Calu3 (cell line): ENCODE results near the gene SEC23A. TPM values are rescaled to one million over a fixed set of nuclear protein-coding genes. Genes with fewer than 3 reads are reported as not detected.

Source experiments
- BruUV-seq: library from RNA; stranded (reverse); fragments of 400-500 nt; replicated peaks from 2 replicates; lab custom pipeline; 2021; lab: Mats Ljungman, UMichigan
- CTCF ChIA-PET: fragments of 300-600 bp; sonication (Branson Sonifier 250); formaldehyde crosslinking; loops from one replicate; lab custom pipeline; 2022; ENCODE audit warnings: antibody characterized with exemption; lab: Charles Lee
- DNase-seq: peaks from one replicate; pipeline ENCODE4 v3.0.0; 2022
- H3K27ac Mint-ChIP-seq: one replicate; pipeline ENCODE4 v1.8.0; 2022; ENCODE audit warnings: mixed read lengths; ENCODE audit not compliant: unreplicated experiment
- H3K27me3 Mint-ChIP-seq: one replicate; pipeline ENCODE4 v1.8.0; 2022; ENCODE audit warnings: mixed read lengths; ENCODE audit not compliant: unreplicated experiment
- H3K36me3 Mint-ChIP-seq: one replicate; pipeline ENCODE4 v1.8.0; 2022; ENCODE audit warnings: mild to moderate bottlenecking, moderate library complexity, mixed read lengths; ENCODE audit not compliant: insufficient read depth, unreplicated experiment
- H3K4me1 Mint-ChIP-seq: one replicate; pipeline ENCODE4 v1.8.0; 2022; ENCODE audit warnings: mild to moderate bottlenecking, low read depth, mixed read lengths; ENCODE audit not compliant: unreplicated experiment
- H3K4me3 Mint-ChIP-seq: one replicate; pipeline ENCODE4 v1.8.0; 2022; ENCODE audit warnings: mild to moderate bottlenecking, low read depth, moderate library complexity, mixed read lengths; ENCODE audit not compliant: unreplicated experiment
- H3K9me3 Mint-ChIP-seq: one replicate; pipeline ENCODE4 v1.8.0; 2022; ENCODE audit warnings: low read depth, mixed read lengths; ENCODE audit not compliant: unreplicated experiment
- CTCF ChIP-seq: fragments of 200-600 bp; IDR thresholded peaks from one replicate; pipeline ENCODE4 v1.8.0; 2022; ENCODE audit warnings: antibody characterized with exemption; ENCODE audit not compliant: unreplicated experiment
- intact Hi-C: fragments of 100-400 bp; cut with micrococcal nuclease; formaldehyde crosslinking; loops from one replicate; pipeline ENCODE4 v1.10.0; 2022; ENCODE audit not compliant: unreplicated experiment
- total RNA-seq: library from RNA; stranded (reverse); gene quantifications from 2 replicates; pipeline ENCODE4 v1.2.3, GENCODE V29; 2022

The SEC23A gene
- total RNA-seq, 1 experiment from 2014 or later: 48.0 TPM

- TF ChIP-seq CTCF: no peak
- no peak for DNase-seq
- Mint-ChIP-seq H3K4me1 (no peaks in the 10 kb centered on the region), H3K27me3 (no peaks in the 10 kb centered on the region), H3K36me3 (peaks cover 5% of the 10 kb centered on the region), H3K4me3 (no peak overlapping the region), H3K9me3 (no peaks in the 10 kb centered on the region), H3K27ac (no peak overlapping the region)
- BruUV-seq: no TSS peak
- intact Hi-C loops: no loop called here
- CTCF ChIA-PET: no interaction called here
Measured at GRCh38 chr14:39040529-39040928, 62.5 kb downstream of the SEC23A start.

GRCh38 chr14:39038542-39038941 lies 64.5 kb downstream of the SEC23A start:
- CTCF ChIA-PET: no interaction called here
- DNase-seq: no peak
- BruUV-seq: no TSS peak
- no peaks in the 10 kb centered on the region for H3K4me1 Mint-ChIP-seq
- intact Hi-C loops: no loop called here
- no peaks in the 10 kb centered on the region for H3K9me3 Mint-ChIP-seq
- no peak overlapping the region for H3K27ac Mint-ChIP-seq
- no peaks in the 10 kb centered on the region for H3K27me3 Mint-ChIP-seq
- peaks cover 1% of the 10 kb centered on the region for H3K36me3 Mint-ChIP-seq
- TF ChIP-seq CTCF: no peak
- H3K4me3 Mint-ChIP-seq: no peak overlapping the region

GRCh38 chr14:39036760-39037159 lies 66.3 kb downstream of the SEC23A start:
- H3K9me3 Mint-ChIP-seq: no peaks in the 10 kb centered on the region
- no peak for TF ChIP-seq CTCF
- no peaks in the 10 kb centered on the region for H3K4me1 Mint-ChIP-seq
- intact Hi-C loops: no loop called here
- no peak for DNase-seq
- no peak overlapping the region for H3K4me3 Mint-ChIP-seq
- no peaks in the 10 kb centered on the region for H3K36me3 Mint-ChIP-seq
- no peak overlapping the region for H3K27ac Mint-ChIP-seq
- CTCF ChIA-PET: no interaction called here
- no TSS peak for BruUV-seq
- no peaks in the 10 kb centered on the region for H3K27me3 Mint-ChIP-seq

GRCh38 chr14:39035336-39035735 lies 67.7 kb downstream of the SEC23A start:
- no TSS peak for BruUV-seq

More at GRCh38 chr14:39035336-39035735, 67.7 kb downstream of the SEC23A start:
- intact Hi-C loops: no loop called here
- CTCF ChIA-PET: no interaction called here
- no peaks in the 10 kb centered on the region for H3K9me3 Mint-ChIP-seq
- no peaks in the 10 kb centered on the region for H3K4me1 Mint-ChIP-seq
- H3K4me3 Mint-ChIP-seq: no peak overlapping the region
- peaks cover 2% of the 10 kb centered on the region for H3K36me3 Mint-ChIP-seq
- no peaks in the 10 kb centered on the region for H3K27me3 Mint-ChIP-seq
- peak overlapping the region; percentile 35 for H3K27ac Mint-ChIP-seq
- no peak for DNase-seq
- no peak for TF ChIP-seq CTCF
